Skin epidermis (tissue), 12 donors: ENCODE results near the gene RAB30.

Experiments
- H3K27ac ChIP-seq, 21 experiments: fragments of 200-600 bp; sonication (generic) in 11 of 21; one replicate each; pipeline ENCODE4 v1.5.0; 2020; ENCODE audit warnings: mild to moderate bottlenecking in 3 of 21, inconsistent platforms in 2 of 21, moderate library complexity in 2 of 21
- H3K4me3 ChIP-seq, 7 experiments: fragments of 200-600 bp; sonication (generic) in 2 of 7; one replicate each; pipeline ENCODE4 v1.5.0; 2020; ENCODE audit warnings: inconsistent platforms in 2 of 7, mild to moderate bottlenecking in 2 of 7, moderate library complexity in 1 of 7

The RAB30 gene

GRCh38 chr11:83072350-83073242 is 899 bp upstream of the RAB30 start:
- H3K27ac ChIP-seq: peak overlapping the region; percentile 86 to 98 (median 93)
- H3K4me3 ChIP-seq: peak overlapping the region; percentile 65 to 87 (median 74)

GRCh38 chr11:83070731-83071566 is 748 bp downstream of the RAB30 start:
- H3K27ac ChIP-seq: peak overlapping the region in 20 of 21 experiments; percentile 55 to 98 (median 88)
- H3K4me3 ChIP-seq: peak overlapping the region; percentile 65 to 87 (median 74)

GRCh38 chr11:83070044-83070701 is 1.5 kb downstream of the RAB30 start:
- Histone ChIP-seq H3K4me3 (peak overlapping the region; percentile 65 to 87 (median 74)), H3K27ac (peak overlapping the region in 14 of 21 experiments; percentile 73 to 98 (median 91))

GRCh38 chr11:83069441-83070043 is 2.2 kb downstream of the RAB30 start:
- Histone ChIP-seq H3K4me3 (peak overlapping the region in 2 of 7 experiments; percentile 66 to 73), H3K27ac (peak overlapping the region in 5 of 21 experiments; percentile 41 to 98 (median 89))

- no peak overlapping the region for H3K27ac ChIP-seq
Measured at GRCh38 chr11:83068568-83068967, 3.1 kb downstream of the RAB30 start.

GRCh38 chr11:83064011-83064410 is 7.7 kb downstream of the RAB30 start:
- no peak overlapping the region for H3K4me3 ChIP-seq
- H3K27ac ChIP-seq: peak overlapping the region in 5 of 21 experiments; percentile 4 to 71 (median 34)

More at GRCh38 chr11:83068568-83068967, 3.1 kb downstream of the RAB30 start:
- H3K4me3 ChIP-seq: no peak overlapping the region

- H3K27ac ChIP-seq: peak overlapping the region in 13 of 21 experiments; percentile 3 to 78 (median 34)
- H3K4me3 ChIP-seq: no peak overlapping the region
Measured at GRCh38 chr11:83063073-83063754, 8.5 kb downstream of the RAB30 start.

- no peak overlapping the region for H3K4me3 ChIP-seq
- peak overlapping the region in 3 of 21 experiments; percentile 4 to 70 (median 22) for H3K27ac ChIP-seq
Measured at GRCh38 chr11:83061883-83062282, 9.8 kb downstream of the RAB30 start.

- Histone ChIP-seq H3K27ac (no peak overlapping the region), H3K4me3 (no peak overlapping the region)
Measured at GRCh38 chr11:83060965-83061364, 10.7 kb downstream of the RAB30 start.

GRCh38 chr11:83057721-83058120 is 14.0 kb downstream of the RAB30 start:
- Histone ChIP-seq H3K27ac (no peak overlapping the region), H3K4me3 (no peak overlapping the region)

GRCh38 chr11:83056611-83057010 is 15.1 kb downstream of the RAB30 start:
- Histone ChIP-seq H3K4me3 (no peak overlapping the region), H3K27ac (no peak overlapping the region)

- H3K4me3 ChIP-seq: no peak overlapping the region
- H3K27ac ChIP-seq: no peak overlapping the region
Measured at GRCh38 chr11:83056204-83056603, 15.5 kb downstream of the RAB30 start.

GRCh38 chr11:83054904-83055380 is 16.8 kb downstream of the RAB30 start:
- no peak overlapping the region for H3K27ac ChIP-seq
- H3K4me3 ChIP-seq: no peak overlapping the region

GRCh38 chr11:83054001-83054400 is 17.7 kb downstream of the RAB30 start:
- Histone ChIP-seq H3K27ac (peak overlapping the region in 1 of 21 experiments; percentile 67), H3K4me3 (no peak overlapping the region)

- peak overlapping the region in 19 of 21 experiments; percentile 32 to 86 (median 67) for H3K27ac ChIP-seq
- no peak overlapping the region for H3K4me3 ChIP-seq
Measured at GRCh38 chr11:83051760-83052671, 19.7 kb downstream of the RAB30 start.

- peak overlapping the region in 3 of 21 experiments; percentile 5 to 57 (median 35) for H3K27ac ChIP-seq
- no peak overlapping the region for H3K4me3 ChIP-seq
Measured at GRCh38 chr11:83047515-83048225, 24.0 kb downstream of the RAB30 start.

GRCh38 chr11:83046621-83047172 is 25.0 kb downstream of the RAB30 start:
- Histone ChIP-seq H3K4me3 (no peak overlapping the region), H3K27ac (peak overlapping the region in 8 of 21 experiments; percentile 5 to 57 (median 32))
